ENCODE data around the gene PRKCA. TPM values are rescaled to one million over a fixed set of nuclear protein-coding genes. Genes with fewer than 3 reads are reported as not detected.

The PRKCA gene
- total RNA-seq, 4 donors from 2014 or later, result 3.9 to 12.1 (median 7.0) TPM

- no peak for TF ChIP-seq CTCF (IDR thresholded peaks at IDR 0.05; ENCODE audit: low read depth)
Measured at GRCh38 chr17:66406701-66407644, 104.6 kb downstream of the PRKCA start.

GRCh38 chr17:66407864-66408263 is 105.5 kb downstream of the PRKCA start:
- TF ChIP-seq CTCF (IDR thresholded peaks at IDR 0.05; ENCODE audit: low read depth), result no peak

- no peak for TF ChIP-seq CTCF (IDR thresholded peaks at IDR 0.05; ENCODE audit: low read depth)
Measured at GRCh38 chr17:66411520-66411919, 109.1 kb downstream of the PRKCA start.

- no peak for TF ChIP-seq CTCF (IDR thresholded peaks at IDR 0.05; ENCODE audit: low read depth)
Measured at GRCh38 chr17:66412857-66413558, 110.6 kb downstream of the PRKCA start.

- TF ChIP-seq CTCF (IDR thresholded peaks at IDR 0.05; ENCODE audit: low read depth), result no peak
Measured at GRCh38 chr17:66413559-66414520, 111.4 kb downstream of the PRKCA start.

- no peak for TF ChIP-seq CTCF (IDR thresholded peaks at IDR 0.05; ENCODE audit: low read depth)
Measured at GRCh38 chr17:66414561-66415175, 112.3 kb downstream of the PRKCA start.
